HG03432 (cell line): ENCODE results near the gene ARMC6.
"Not testable (repeated sequence)": the region's sequence is repeated elsewhere in the genome, so short reads cannot be mapped to it uniquely, and the experiment has no call there.

ENCODE experiments used
- ATAC-seq: cut with Tn5 transposase; IDR thresholded peaks from one replicate; pipeline ENCODE4 v1.9.1; 2021; ENCODE audit warnings: mild to moderate bottlenecking, moderate library complexity; ENCODE audit not compliant: unreplicated experiment

The ARMC6 gene

GRCh38 chr19:19074196-19074882 lies 40.9 kb downstream of the ARMC6 start:
- no peak for ATAC-seq

- no peak for ATAC-seq
Observed at GRCh38 chr19:19075126-19075525, 41.7 kb downstream of the ARMC6 start.

- no peak for ATAC-seq
Observed at GRCh38 chr19:19076476-19076875, 43.1 kb downstream of the ARMC6 start.

GRCh38 chr19:19077103-19077502 lies 43.7 kb downstream of the ARMC6 start:
- no peak for ATAC-seq

- no peak for ATAC-seq
Observed at GRCh38 chr19:19078801-19079200, 45.4 kb downstream of the ARMC6 start.

GRCh38 chr19:19079571-19079970 lies 46.2 kb downstream of the ARMC6 start:
- ATAC-seq = no peak

- no peak for ATAC-seq
Observed at GRCh38 chr19:19081642-19082151, 48.3 kb downstream of the ARMC6 start.

GRCh38 chr19:19083413-19084178 lies 50.2 kb downstream of the ARMC6 start:
- no peak for ATAC-seq

GRCh38 chr19:19087676-19088075 lies 54.3 kb downstream of the ARMC6 start:
- ATAC-seq = no peak

- no peak for ATAC-seq
Observed at GRCh38 chr19:19094513-19094912, 61.1 kb downstream of the ARMC6 start.

GRCh38 chr19:19095691-19096090 lies 62.3 kb downstream of the ARMC6 start:
- no peak for ATAC-seq

GRCh38 chr19:19096641-19097627 lies 63.5 kb downstream of the ARMC6 start:
- no peak for ATAC-seq

GRCh38 chr19:19098084-19098702 lies 64.8 kb downstream of the ARMC6 start:
- ATAC-seq = no peak

- no peak for ATAC-seq
Observed at GRCh38 chr19:19098703-19099632, 65.6 kb downstream of the ARMC6 start.

GRCh38 chr19:19101540-19101939 lies 68.1 kb downstream of the ARMC6 start:
- no peak for ATAC-seq

- not testable (repeated sequence) for ATAC-seq
Observed at GRCh38 chr19:19102566-19102965, 69.2 kb downstream of the ARMC6 start.

GRCh38 chr19:19103167-19103566 lies 69.8 kb downstream of the ARMC6 start:
- no peak for ATAC-seq

- ATAC-seq = no peak
Observed at GRCh38 chr19:19105365-19106055, 72.1 kb downstream of the ARMC6 start.

- no peak for ATAC-seq
Observed at GRCh38 chr19:19106056-19106551, 72.7 kb downstream of the ARMC6 start.
